Amniotic stem cell (primary cell): ENCODE data around the gene BNIPL.

Experiments used
- DNase-seq: peaks from one replicate; lab custom pipeline; 2025; lab: John Stamatoyannopoulos, UW

Gene BNIPL

DNA sequence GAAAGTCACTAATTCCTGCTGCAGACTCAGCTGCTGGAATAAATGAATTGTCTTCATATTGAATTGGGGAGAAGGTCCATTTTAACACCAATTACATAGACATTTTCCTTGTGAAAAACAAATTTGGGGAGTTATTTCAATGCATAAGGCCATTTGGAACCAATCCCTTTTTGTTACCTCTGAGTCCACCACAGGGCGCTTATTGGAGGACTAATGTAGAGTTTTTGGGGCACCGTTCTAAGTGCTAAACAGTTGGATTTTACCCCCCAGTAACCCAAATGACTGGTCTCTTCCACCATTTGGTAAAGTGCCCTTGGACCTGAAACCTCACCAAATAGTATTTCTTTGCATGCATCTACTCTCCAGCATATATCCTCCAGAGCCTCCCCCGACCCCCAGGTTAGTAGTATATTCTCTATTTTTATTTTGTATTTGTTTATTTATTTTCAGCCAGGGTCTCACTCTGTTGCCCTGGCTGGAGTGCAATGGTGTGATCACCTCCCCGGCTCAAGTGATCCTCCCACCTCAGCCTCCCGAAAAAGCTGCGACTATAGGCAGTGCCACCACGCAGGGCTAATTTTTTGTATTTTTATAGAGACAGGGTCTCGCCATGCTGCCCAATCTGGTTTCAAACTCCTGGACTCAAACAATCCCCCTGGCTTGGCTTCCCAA lies 26.6 kb upstream of the BNIPL start:
- no peak for DNase-seq

- no peak for DNase-seq
These were observed 26.1 kb upstream of the BNIPL start for GRCh38 chr1:151010346-151010726.

DNA sequence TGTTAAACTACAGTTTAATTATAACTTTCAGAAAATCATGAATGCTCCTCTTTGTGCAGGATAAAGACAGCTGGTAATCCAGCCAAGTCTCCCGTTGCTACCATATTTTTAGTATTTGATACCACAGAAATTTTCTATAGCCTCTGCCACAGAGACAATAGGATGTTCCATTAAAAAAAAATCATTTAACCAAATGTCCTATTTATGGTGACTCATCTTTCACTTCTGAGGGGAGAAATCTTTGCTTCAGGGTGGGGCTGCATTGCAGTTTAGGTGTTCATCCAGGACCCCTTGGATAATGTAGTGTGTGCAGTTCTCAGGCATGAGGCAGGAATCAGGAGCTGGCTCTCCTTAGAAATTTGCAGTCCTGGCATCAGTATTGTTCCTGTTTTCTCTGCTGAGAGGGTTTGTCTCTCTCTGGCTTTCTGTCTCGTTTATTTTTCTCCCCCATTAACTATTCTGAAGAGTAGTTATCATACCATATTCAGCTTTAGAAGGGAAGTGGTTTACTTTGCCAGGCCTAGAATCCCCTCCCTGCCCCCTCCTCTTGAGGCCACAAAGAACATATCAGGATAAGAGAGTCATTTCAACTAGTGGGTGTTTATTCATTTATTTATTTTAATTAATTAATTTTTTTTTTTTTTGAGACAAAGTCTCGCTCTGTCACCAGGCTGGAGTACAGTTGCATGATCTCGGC lies 25.1 kb upstream of the BNIPL start:
- DNase-seq, result no peak

DNA sequence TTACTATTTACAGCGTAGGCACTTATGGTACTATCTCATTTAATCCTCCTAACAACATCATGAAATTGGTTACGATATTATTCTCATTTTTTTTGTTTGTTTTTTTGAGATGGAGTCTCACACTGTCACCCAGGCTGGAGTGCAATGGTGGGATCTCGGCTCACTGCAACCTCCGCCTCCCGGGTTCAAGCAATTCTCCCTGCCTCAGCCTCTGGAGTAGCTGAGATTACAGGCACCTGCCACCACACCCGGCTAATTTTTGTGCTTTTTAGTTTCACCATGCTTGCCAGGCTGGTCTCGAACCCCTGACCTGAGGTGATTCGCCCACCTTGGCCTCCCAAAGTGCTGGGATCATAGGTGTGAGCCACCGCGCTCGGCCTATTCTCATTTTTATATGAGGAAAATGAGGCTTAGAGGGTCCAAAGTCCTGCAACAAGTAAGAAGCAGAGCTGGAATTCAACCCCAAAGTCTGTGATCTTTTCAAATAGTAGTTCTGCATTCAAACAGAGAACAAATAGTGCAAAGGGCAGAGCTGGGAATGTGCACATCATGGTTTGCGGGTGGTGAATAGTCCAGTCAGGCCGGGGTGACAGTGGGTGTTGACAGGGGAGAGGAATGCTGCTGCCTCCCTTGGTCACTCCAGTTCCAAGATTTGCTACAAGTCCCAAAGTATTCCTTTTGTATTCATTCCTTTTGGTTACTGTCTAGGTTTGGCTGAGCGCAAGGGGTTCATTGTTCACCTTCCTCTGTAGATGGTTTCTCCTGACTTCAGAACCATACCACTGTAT lies 23.5 kb upstream of the BNIPL start:
- no peak for DNase-seq

GRCh38 chr1:151013518-151013917 lies 22.9 kb upstream of the BNIPL start:
- no peak for DNase-seq

DNA sequence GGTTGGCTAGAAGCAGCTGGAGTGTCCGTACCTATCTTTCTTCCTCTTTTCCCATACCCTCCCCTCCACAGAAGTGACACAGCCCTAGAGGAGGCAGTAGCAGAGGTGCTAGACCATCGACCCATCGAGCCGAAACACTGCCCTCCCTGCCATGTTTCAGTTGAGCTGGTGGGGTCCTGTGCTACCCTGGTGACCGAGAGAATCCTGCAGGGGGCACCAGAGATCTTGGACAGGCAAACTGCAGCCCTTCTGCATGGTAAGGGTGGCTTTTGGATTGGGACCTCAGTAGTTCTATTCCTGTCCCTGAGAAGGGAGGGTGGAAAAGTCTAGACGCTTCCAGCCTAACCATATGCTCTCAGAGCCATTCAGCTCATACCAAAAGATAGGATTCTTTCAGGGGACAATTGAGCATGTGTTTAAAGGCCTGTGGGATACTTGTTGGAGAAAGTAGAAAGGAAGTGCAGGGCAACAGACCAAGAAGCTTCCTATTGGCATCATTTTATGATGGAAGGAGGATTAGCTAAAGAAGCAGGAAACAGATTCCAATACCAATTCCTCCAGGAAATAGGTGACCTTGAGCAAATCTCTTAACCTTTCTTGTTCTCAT lies 11.7 kb upstream of the BNIPL start:
- DNase-seq, result no peak

DNA sequence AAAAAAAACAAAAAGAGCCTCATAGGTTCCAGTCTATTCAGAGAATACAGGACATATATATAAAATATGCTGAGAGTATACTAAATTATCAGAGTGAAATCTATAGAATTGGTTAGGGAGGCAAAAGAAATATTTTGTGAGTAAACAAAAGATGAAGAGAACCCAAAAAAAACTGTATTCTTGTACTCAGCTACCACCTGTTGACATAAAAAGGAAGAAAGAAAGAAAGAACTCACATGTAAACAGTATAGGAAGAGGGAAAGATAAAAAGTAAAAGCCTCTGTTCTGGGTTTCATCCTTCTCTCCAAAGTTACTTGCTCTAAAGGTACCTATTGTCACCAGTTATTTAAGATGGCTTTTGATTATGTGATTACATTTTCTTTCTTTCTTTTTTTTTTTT lies 9.9 kb upstream of the BNIPL start:
- DNase-seq, result no peak

GRCh38 chr1:151032164-151032563 lies 4.2 kb upstream of the BNIPL start:
- no peak for DNase-seq

DNA sequence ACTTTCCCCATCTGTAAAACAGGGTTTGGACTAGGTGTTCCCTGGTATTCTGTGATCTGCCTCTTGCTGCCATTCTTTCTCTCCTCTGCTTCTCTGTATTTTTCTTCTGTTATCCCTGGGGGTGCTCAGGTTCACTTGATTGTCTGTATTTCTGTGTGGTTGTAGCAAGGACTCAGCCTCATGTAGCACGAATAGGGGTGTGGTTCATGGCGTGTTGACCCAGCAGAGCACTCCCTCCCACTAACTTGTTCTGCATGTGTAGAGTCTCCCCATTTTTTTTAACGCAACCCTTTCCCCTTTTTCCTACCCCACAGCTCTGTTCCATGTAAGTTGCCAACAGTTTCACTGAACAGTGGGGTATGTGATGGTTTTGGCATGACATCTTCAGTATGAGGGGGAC lies 1.2 kb upstream of the BNIPL start:
- DNase-seq, result no peak

GRCh38 chr1:151037032-151037431 lies 646 bp downstream of the BNIPL start:
- DNase-seq, result no peak

- DNase-seq, result no peak
These were observed 3.1 kb downstream of the BNIPL start for GRCh38 chr1:151039521-151039920.

DNA sequence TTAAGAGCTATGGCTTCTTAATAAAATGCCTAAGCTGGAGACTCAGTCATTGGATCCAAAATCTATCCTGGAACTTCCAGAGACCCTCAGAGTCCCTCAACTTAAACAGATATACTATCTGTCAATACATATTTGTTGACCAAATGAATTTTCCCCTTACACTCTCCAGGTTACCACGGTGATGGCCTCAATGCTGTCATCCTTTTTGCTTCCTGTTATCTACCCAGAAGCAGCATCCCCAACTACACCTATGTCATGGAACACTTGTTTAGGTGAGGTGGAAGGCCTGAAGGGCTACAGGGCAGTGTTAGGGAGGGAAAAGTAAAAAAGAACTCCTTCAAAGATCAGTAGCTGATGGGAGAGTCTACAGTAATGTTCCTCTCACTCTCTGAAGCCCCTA lies 6.8 kb downstream of the BNIPL start:
- no peak for DNase-seq

GRCh38 chr1:151047591-151047924 lies 11.2 kb downstream of the BNIPL start, which contains the start of gene C1orf56:
Gene C1orf56 (plus strand): TSS chr1:151047751. CDS start chr1:151047848, 97 bp downstream.
- no peak for DNase-seq

DNA sequence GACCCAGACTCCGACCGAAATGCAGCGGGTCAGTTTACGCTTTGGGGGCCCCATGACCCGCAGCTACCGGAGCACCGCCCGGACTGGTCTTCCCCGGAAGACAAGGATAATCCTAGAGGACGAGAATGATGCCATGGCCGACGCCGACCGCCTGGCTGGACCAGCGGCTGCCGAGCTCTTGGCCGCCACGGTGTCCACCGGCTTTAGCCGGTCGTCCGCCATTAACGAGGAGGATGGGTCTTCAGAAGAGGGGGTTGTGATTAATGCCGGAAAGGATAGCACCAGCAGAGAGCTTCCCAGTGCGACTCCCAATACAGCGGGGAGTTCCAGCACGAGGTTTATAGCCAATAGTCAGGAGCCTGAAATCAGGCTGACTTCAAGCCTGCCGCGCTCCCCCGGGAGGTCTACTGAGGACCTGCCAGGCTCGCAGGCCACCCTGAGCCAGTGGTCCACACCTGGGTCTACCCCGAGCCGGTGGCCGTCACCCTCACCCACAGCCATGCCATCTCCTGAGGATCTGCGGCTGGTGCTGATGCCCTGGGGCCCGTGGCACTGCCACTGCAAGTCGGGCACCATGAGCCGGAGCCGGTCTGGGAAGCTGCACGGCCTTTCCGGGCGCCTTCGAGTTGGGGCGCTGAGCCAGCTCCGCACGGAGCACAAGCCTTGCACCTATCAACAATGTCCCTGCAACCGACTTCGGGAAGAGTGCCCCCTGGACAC lies 11.7 kb downstream of the BNIPL start:
- DNase-seq, result no peak

- no peak for DNase-seq
These were observed 12.3 kb downstream of the BNIPL start for GRCh38 chr1:151048645-151049032.

- no peak for DNase-seq
These were observed 13.1 kb downstream of the BNIPL start for GRCh38 chr1:151049458-151049857.

GRCh38 chr1:151050051-151050688 lies 13.8 kb downstream of the BNIPL start:
- no peak for DNase-seq

- DNase-seq, result no peak
These were observed 15.1 kb downstream of the BNIPL start for GRCh38 chr1:151051356-151052009.

DNA sequence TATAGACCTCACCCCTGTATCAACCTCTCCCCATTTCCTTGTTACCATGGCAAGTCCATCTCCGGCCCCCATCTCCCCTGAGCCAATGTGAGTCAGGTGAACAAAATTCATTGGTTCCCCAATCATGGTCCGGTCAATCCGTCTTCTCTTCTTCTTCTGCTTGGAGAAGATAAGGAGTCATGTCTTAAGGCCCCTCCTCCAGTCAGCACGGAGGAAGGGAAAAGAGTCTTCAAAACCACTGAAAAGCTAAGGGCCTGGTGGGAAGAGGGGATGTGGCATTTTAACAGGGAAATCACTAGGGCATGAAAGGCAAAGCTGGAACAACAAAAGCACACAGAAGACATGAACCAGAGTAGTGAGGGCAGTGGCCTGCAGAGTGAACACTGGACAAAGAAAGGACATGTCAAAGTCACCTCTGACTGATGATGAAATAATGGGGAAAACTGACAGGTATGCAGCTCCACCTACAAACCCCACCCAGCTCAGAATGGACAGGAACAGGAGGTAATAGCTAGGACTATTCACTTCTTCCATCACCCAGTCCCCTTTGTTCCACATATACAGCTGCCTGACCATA lies 18.7 kb downstream of the BNIPL start:
- DNase-seq, result no peak

- no peak for DNase-seq
These were observed 19.2 kb downstream of the BNIPL start for GRCh38 chr1:151055581-151055980.

DNA sequence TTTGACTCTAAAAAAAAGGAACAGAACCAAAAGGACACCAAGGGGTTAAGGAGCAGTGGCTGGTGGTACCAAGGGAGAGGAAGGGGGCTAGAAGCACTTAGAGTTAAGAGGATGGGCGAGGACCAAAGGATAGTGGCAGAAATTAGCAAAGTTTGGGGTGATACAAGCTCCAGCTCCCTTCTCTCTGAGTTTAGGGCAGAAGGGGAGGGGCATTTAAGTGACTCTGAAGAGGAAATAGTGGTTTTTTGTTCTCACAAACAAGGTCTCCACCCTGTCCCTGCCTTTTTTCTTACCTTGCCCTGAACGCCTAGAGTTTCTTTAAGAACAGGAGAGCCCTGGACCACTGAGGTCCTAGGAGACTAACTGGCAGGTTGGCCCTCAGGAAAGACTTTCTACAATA lies 19.8 kb downstream of the BNIPL start:
- DNase-seq, result no peak
